IMR-90 (cell line): ENCODE results near the gene PROCR. TPM values are rescaled to one million over a fixed set of nuclear protein-coding genes. Genes with fewer than 3 reads are reported as not detected.

Experiments
- ATAC-seq: fragments of 200-7000 bp; cut with Tn5 transposase; 2 replicates; pipeline ENCODE4 v1.9.1; 2020; ENCODE audit warnings: low read depth, mild to moderate bottlenecking, moderate library complexity
- BruUV-seq: library from RNA; stranded (reverse); fragments of 400-500 nt; replicated peaks from 2 replicates; lab custom pipeline; 2021; lab: Mats Ljungman, UMichigan
- CTCF ChIA-PET: fragments of 300-600 bp; formaldehyde crosslinking; extraction: SDS; loops from one replicate; lab custom pipeline; 2021; ENCODE audit warnings: antibody characterized with exemption; lab: Yijun Ruan, JAX
- POLR2A ChIA-PET: fragments of 300-600 bp; sonication (Branson Sonifier 250); formaldehyde crosslinking; loops from one replicate; lab custom pipeline; 2022; ENCODE audit warnings: antibody characterized with exemption; ENCODE audit not compliant: unreplicated experiment; lab: Charles Lee
- DNase-seq: peaks from one replicate; pipeline ENCODE4 v3.0.0; 2013
- H2AFZ ChIP-seq: replicated peaks from 2 replicates; pipeline ENCODE3; 2013; ENCODE audit warnings: low read length, mild to moderate bottlenecking; ENCODE audit not compliant: poor library complexity
- H2AK5ac ChIP-seq: 2 replicates; pipeline ENCODE4 v1.6.1; 2013; ENCODE audit warnings: low read depth, low read length, inconsistent platforms
- H2AK9ac ChIP-seq: replicated peaks from 2 replicates; pipeline ENCODE3; 2013; ENCODE audit warnings: mild to moderate bottlenecking, low read depth, low read length, moderate library complexity; ENCODE audit not compliant: poor library complexity
- H2BK120ac ChIP-seq: 2 replicates; pipeline ENCODE4 v1.6.1; 2013; ENCODE audit warnings: low read depth, low read length, inconsistent platforms
- H2BK15ac ChIP-seq: 3 replicates; pipeline ENCODE4 v1.6.1; 2013; ENCODE audit warnings: low read depth, low read length, inconsistent platforms
- H2BK20ac ChIP-seq: 2 replicates; pipeline ENCODE4 v1.6.1; 2013; ENCODE audit warnings: low read depth, mild to moderate bottlenecking, inconsistent platforms, low read length, moderate library complexity
- H2BK5ac ChIP-seq: 2 replicates; pipeline ENCODE4 v1.6.1; 2013; ENCODE audit warnings: mild to moderate bottlenecking, low read depth, low read length, inconsistent platforms; ENCODE audit not compliant: poor library complexity, severe bottlenecking
- H3K14ac ChIP-seq: replicated peaks from 2 replicates; pipeline ENCODE4 v1.6.1; 2013; ENCODE audit warnings: low read depth, low read length, inconsistent platforms
- H3K18ac ChIP-seq: 2 replicates; pipeline ENCODE4 v1.6.1; 2013; ENCODE audit warnings: low read depth, low read length, control low read depth
- H3K23ac ChIP-seq: 2 replicates; pipeline ENCODE4 v1.6.1; 2013; ENCODE audit warnings: low read depth, low read length, inconsistent platforms
- H3K27ac ChIP-seq: 2 replicates; pipeline ENCODE4 v1.5.1; 2013; ENCODE audit warnings: mild to moderate bottlenecking, control low read depth, low read length; ENCODE audit not compliant: insufficient read depth
- H3K27me3 ChIP-seq: 2 replicates; pipeline ENCODE4 v1.6.1; 2013; ENCODE audit warnings: low read length; ENCODE audit not compliant: control insufficient read depth, insufficient read depth
- H3K36me3 ChIP-seq: 2 replicates; pipeline ENCODE4 v1.6.1; 2013; ENCODE audit warnings: low read length, mixed read lengths; ENCODE audit not compliant: control insufficient read depth, insufficient read depth
- H3K4ac ChIP-seq: 2 replicates; pipeline ENCODE4 v1.6.1; 2013; ENCODE audit warnings: low read depth, low read length, inconsistent platforms
- H3K4me1 ChIP-seq: 2 replicates; pipeline ENCODE4 v1.6.1; 2013; ENCODE audit warnings: low read length, mixed read lengths; ENCODE audit not compliant: control insufficient read depth, insufficient read depth
- H3K4me2 ChIP-seq: 2 replicates; pipeline ENCODE4 v1.6.1; 2013; ENCODE audit warnings: low read depth, mild to moderate bottlenecking, control low read depth, low read length, moderate library complexity
- H3K4me3 ChIP-seq: 2 replicates; pipeline ENCODE4 v1.5.1; 2013; ENCODE audit warnings: low read depth, mild to moderate bottlenecking, control low read depth, low read length, moderate library complexity; ENCODE audit not compliant: insufficient read depth
- H3K56ac ChIP-seq: 2 replicates; pipeline ENCODE4 v1.6.1; 2013; ENCODE audit warnings: low read length, inconsistent platforms; ENCODE audit not compliant: insufficient read depth; ENCODE audit errors: extremely low read depth
- H3K79me1 ChIP-seq, 2 experiments: 2 replicates each; pipeline ENCODE4 v1.6.1; 2013; ENCODE audit warnings: low read length in 2 of 2, inconsistent platforms in 1 of 2, low read depth in 1 of 2
- H3K9ac ChIP-seq: 2 replicates; pipeline ENCODE4 v1.6.1; 2013; ENCODE audit warnings: low read depth, low read length, control low read depth
- H3K9me1 ChIP-seq: 2 replicates; pipeline ENCODE4 v1.6.1; 2013; ENCODE audit warnings: low read length, inconsistent platforms; ENCODE audit not compliant: insufficient read depth
- H3K9me3 ChIP-seq: 2 replicates; pipeline ENCODE4 v1.6.1; 2013; ENCODE audit warnings: low read length; ENCODE audit not compliant: control insufficient read depth, insufficient read depth
- H4K20me1 ChIP-seq: 2 replicates; pipeline ENCODE4 v1.6.1; 2013; ENCODE audit warnings: low read length, inconsistent platforms; ENCODE audit not compliant: insufficient read depth
- H4K5ac ChIP-seq: 2 replicates; pipeline ENCODE4 v1.6.1; 2013; ENCODE audit warnings: mild to moderate bottlenecking, low read depth, low read length, control low read depth
- H4K8ac ChIP-seq, 2 experiments: 2 replicates each; pipeline ENCODE4 v1.6.1; 2013; ENCODE audit warnings: low read depth in 2 of 2, low read length in 2 of 2, control low read depth in 1 of 2, inconsistent platforms in 1 of 2
- H4K91ac ChIP-seq: 2 replicates; pipeline ENCODE4 v1.6.1; 2013; ENCODE audit warnings: low read depth, low read length, inconsistent platforms; ENCODE audit not compliant: insufficient read depth
- BHLHE40 ChIP-seq: fragments of 150-350 bp; IDR thresholded peaks from 2 replicates; pipeline ENCODE4 v1.6.1; 2016; ENCODE audit warnings: mild to moderate bottlenecking, low read depth, low read length
- CEBPB ChIP-seq: IDR thresholded peaks from 2 replicates; pipeline ENCODE4 v1.6.1; 2012; ENCODE audit warnings: low read depth, low read length, improper control_type of control experiment
- CHD1 ChIP-seq: IDR thresholded peaks from 2 replicates; pipeline ENCODE4 v1.6.1; 2012; ENCODE audit warnings: low read depth, low read length, improper control_type of control experiment
- CTCF ChIP-seq: conservative IDR thresholded peaks from 2 replicates; pipeline ENCODE4 v1.5.1; 2012; ENCODE audit warnings: mild to moderate bottlenecking, low read depth, low read length, improper control_type of control experiment
- ELK1 ChIP-seq: fragments of 150-350 bp; IDR thresholded peaks from 2 replicates; pipeline ENCODE4 v1.6.1; 2016; ENCODE audit warnings: low read depth, mild to moderate bottlenecking, low read length, moderate library complexity, borderline replicate concordance
- FOS ChIP-seq: fragments of 150-350 bp; IDR thresholded peaks from 2 replicates; pipeline ENCODE4 v1.6.1; 2016; ENCODE audit warnings: low read depth, low read length
- MAFK ChIP-seq: IDR thresholded peaks from 2 replicates; pipeline ENCODE4 v1.6.1; 2012; ENCODE audit warnings: low read depth, low read length, improper control_type of control experiment
- MAZ ChIP-seq: IDR thresholded peaks from 2 replicates; pipeline ENCODE4 v1.6.1; 2012; ENCODE audit warnings: low read depth, mild to moderate bottlenecking, low read length, improper control_type of control experiment, moderate library complexity, borderline replicate concordance
- MXI1 ChIP-seq: IDR thresholded peaks from 2 replicates; pipeline ENCODE4 v1.6.1; 2012; ENCODE audit warnings: low read depth, mild to moderate bottlenecking, low read length, moderate library complexity, borderline replicate concordance
- NFE2L2 ChIP-seq: fragments of 150-350 bp; IDR thresholded peaks from 2 replicates; pipeline ENCODE4 v1.6.1; 2016; ENCODE audit warnings: low read depth, mild to moderate bottlenecking, low read length
- POLR2A ChIP-seq: IDR thresholded peaks from 2 replicates; pipeline ENCODE4 v1.6.1; 2012; ENCODE audit warnings: mild to moderate bottlenecking, low read depth, low read length
- RAD21 ChIP-seq: IDR thresholded peaks from 2 replicates; pipeline ENCODE4 v1.6.1; 2012; ENCODE audit warnings: low read length, improper control_type of control experiment
- RCOR1 ChIP-seq: IDR thresholded peaks from 2 replicates; pipeline ENCODE4 v1.6.1; 2012; ENCODE audit warnings: mild to moderate bottlenecking, low read length, improper control_type of control experiment; ENCODE audit not compliant: insufficient replicate concordance
- RFX5 ChIP-seq: IDR thresholded peaks from 2 replicates; pipeline ENCODE4 v1.8.0; 2012; ENCODE audit warnings: low read depth, mild to moderate bottlenecking, low read length, moderate library complexity
- SMC3 ChIP-seq: fragments of 150-350 bp; IDR thresholded peaks from 2 replicates; pipeline ENCODE4 v1.6.1; 2016; ENCODE audit warnings: low read depth, mild to moderate bottlenecking, antibody characterized with exemption, low read length, moderate library complexity
- USF2 ChIP-seq: fragments of 150-350 bp; IDR thresholded peaks from 2 replicates; pipeline ENCODE4 v1.6.1; 2017; ENCODE audit warnings: mild to moderate bottlenecking, antibody characterized with exemption, low read length, low read depth
- WGBS, 2 experiments: methylation state at CpG; one replicate each; pipeline versions ENCODE4 v1.1.5 to v1.1.7; 2013; ENCODE audit warnings: missing lambda C conversion rate in 2 of 2; ENCODE audit not compliant: insufficient read length in 1 of 2; ENCODE audit errors: extremely low coverage in 2 of 2; 5-methylcytosine and 5-hydroxymethylcytosine counted together
- dilution Hi-C: fragments of 300-500 bp; cut with HindIII; formaldehyde crosslinking; loops from one replicate; pipeline ENCODE4 v1.14.3; 2018; ENCODE audit warnings: low sequenced_read_pairs; ENCODE audit not compliant: unreplicated experiment
- in situ Hi-C: fragments of 300-500 bp; cut with MboI; formaldehyde crosslinking; loops from 3 replicates; pipeline ENCODE4 v1.14.3; 2019; ENCODE audit warnings: low sequenced_read_pairs, inconsistent platforms, mixed read lengths
- intact Hi-C: fragments of 100-400 bp; cut with micrococcal nuclease; formaldehyde crosslinking; loops from 2 replicates; pipeline ENCODE4 v1.10.0; 2022
- polyA plus RNA-seq, 3 experiments: library from polyadenylated mRNA; depleted of rRNA; stranded (reverse); fragments of >200 nt; gene quantifications; 2 replicates each; pipeline ENCODE4 v1.2.3, GENCODE V29; 2012; ENCODE audit warnings: low replicate concordance in 1 of 3
- total RNA-seq: library from RNA; depleted of rRNA; stranded (reverse); fragments of >200 nt; gene quantifications from 2 replicates; pipeline ENCODE4 v1.2.3, GENCODE V29; 2012

The PROCR gene
- total and polyA plus RNA-seq, 2 of the 4 experiments (the other 2 are of a cell fraction) = 36.4 to 41.9 TPM

DNA sequence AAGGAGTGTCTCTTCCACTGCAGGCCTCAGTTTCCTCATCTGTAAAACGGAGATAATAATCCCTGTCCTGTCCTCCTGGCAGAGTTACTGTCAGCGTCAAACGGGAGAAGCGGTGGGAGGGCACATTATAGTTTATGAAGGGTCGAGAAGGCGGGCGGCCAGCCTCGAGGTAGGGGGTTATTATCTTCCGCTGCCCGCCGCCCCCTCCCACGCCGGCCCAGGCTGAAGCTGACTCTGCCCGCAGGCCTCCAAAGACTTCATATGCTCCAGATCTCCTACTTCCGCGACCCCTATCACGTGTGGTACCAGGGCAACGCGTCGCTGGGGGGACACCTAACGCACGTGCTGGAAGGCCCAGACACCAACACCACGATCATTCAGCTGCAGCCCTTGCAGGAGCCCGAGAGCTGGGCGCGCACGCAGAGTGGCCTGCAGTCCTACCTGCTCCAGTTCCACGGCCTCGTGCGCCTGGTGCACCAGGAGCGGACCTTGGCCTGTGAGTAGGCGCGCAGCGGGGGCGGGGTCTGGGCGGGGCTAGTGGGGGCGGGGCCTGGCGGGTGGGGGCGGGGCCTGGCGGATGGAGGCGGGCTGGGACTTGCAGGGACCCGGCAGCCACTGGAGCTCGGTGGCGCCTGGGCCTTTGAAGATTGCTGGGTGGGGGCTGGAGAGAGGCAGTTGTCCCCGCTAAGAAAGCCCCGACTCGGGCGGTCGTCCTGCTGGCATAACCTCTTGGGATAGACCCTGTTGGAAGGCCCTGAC lies 2.8 kb downstream of the PROCR start:
- Histone ChIP-seq H3K56ac (no peak overlapping the region), H3K79me1 (no peaks in the 10 kb centered on the region; a peak in 1 of 4 replicates), H2AK9ac (no peak overlapping the region), H3K9me3 (no peaks in the 10 kb centered on the region), H2BK20ac (no peak overlapping the region), H3K27ac (no peak overlapping the region), H3K9me1 (no peaks in the 10 kb centered on the region), H3K36me3 (peaks cover 4% of the 10 kb centered on the region; the same call in 1 of the 2 replicates), H3K18ac (no peak overlapping the region), H2BK120ac (no peak overlapping the region), H4K8ac (no peak overlapping the region), H2BK5ac (no peak overlapping the region), H4K20me1 (no peaks in the 10 kb centered on the region), H3K27me3 (no peaks in the 10 kb centered on the region), H3K4me1 (peaks cover 5% of the 10 kb centered on the region; the same call in 1 of the 2 replicates), H3K23ac (no peak overlapping the region), H3K14ac (no peak overlapping the region), H3K4me3 (no peak overlapping the region), H4K5ac (no peak overlapping the region), H3K4me2 (no peak overlapping the region), H3K9ac (no peak overlapping the region), H2AK5ac (no peak overlapping the region), H4K91ac (no peak overlapping the region), H3K4ac (no peak overlapping the region), H2BK15ac (no peak overlapping the region), H2AFZ (no peak overlapping the region)
- DNase-seq = no peak
- WGBS, 2 experiments = 65% methylated on average over 4 of the region's 49 CpGs; no CpG with 5 or more reads in 1 of the 2 experiments
- no peak for ATAC-seq
- ChIA-PET CTCF (no interaction called here), POLR2A (no interaction called here)
- dilution Hi-C loops = no loop called here
- in situ Hi-C loops = no loop called here
- TF ChIP-seq CTCF (no peak), MAFK (no peak), RAD21 (no peak), CEBPB (no peak), SMC3 (no peak), POLR2A (no peak), BHLHE40 (no peak), FOS (no peak), USF2 (no peak), ELK1 (no peak), CHD1 (no peak), RFX5 (no peak), MXI1 (no peak), RCOR1 (no peak), NFE2L2 (no peak), MAZ (no peak)
- intact Hi-C loops = no loop called here
- BruUV-seq = no TSS peak
